ENCODE measurements around the gene KCNG1.

- TF ChIP-seq CTCF (IDR thresholded peaks at IDR 0.05) (no peak), POLR2A (IDR thresholded peaks at IDR 0.05) (no peak)
These were observed 39.2 kb upstream of the KCNG1 start for GRCh38 chr20:51062065-51062464.

Data from tibial nerve (tissue), 3 donors.